GM12865 (cell line): Measurements from ENCODE around the gene TPTE.
"Not testable (repeated sequence)": the region's sequence is repeated elsewhere in the genome, so short reads cannot be mapped to it uniquely, and the experiment has no call there.

Source experiments
- DNase-seq: peaks from one replicate; pipeline ENCODE4 v3.0.0; 2010; ENCODE audit warnings: low read depth
- H3K4me3 ChIP-seq: 2 replicates; pipeline ENCODE4 v1.5.1; 2011; ENCODE audit warnings: mild to moderate bottlenecking, low read depth, low read length, control low read depth
- TF ChIP-seq, protein P1 (sequence below): IDR thresholded peaks from 2 replicates; pipeline ENCODE4 v1.5.1; 2011; ENCODE audit warnings: low read length, control low read depth, low read depth, inconsistent platforms; ENCODE audit not compliant: insufficient read depth; ENCODE audit errors: missing control alignments

Gene TPTE

GRCh38 chr21:10639123-10639522, 117.7 kb downstream of the TPTE start:
- H3K4me3 ChIP-seq = no peak overlapping the region
- TF ChIP-seq, protein P1, sequence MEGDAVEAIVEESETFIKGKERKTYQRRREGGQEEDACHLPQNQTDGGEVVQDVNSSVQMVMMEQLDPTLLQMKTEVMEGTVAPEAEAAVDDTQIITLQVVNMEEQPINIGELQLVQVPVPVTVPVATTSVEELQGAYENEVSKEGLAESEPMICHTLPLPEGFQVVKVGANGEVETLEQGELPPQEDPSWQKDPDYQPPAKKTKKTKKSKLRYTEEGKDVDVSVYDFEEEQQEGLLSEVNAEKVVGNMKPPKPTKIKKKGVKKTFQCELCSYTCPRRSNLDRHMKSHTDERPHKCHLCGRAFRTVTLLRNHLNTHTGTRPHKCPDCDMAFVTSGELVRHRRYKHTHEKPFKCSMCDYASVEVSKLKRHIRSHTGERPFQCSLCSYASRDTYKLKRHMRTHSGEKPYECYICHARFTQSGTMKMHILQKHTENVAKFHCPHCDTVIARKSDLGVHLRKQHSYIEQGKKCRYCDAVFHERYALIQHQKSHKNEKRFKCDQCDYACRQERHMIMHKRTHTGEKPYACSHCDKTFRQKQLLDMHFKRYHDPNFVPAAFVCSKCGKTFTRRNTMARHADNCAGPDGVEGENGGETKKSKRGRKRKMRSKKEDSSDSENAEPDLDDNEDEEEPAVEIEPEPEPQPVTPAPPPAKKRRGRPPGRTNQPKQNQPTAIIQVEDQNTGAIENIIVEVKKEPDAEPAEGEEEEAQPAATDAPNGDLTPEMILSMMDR = no peak
- no peak for DNase-seq

GRCh38 chr21:10639746-10640145, 118.4 kb downstream of the TPTE start:
- not testable (repeated sequence) for DNase-seq, H3K4me3 ChIP-seq

DNA sequence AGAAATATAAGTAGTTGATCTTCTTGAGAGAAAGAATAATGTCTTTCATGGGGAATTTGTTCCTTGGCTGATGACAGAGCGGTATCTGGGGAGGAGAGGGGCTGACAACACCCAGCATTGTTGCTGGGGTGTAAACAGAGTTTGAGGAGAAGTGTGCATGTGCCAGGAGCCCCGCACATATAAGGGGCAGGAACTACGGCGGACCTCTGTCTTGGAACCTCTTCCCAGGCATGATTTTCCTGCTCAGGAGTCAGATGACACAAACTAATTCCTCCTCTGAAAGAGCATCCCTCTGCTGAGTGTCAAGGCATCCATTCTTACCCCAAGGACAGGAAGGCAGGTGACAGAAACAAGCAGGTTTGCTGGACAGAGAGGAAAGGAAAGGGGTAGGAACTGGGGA, 119.1 kb downstream of the TPTE start:
- TF ChIP-seq, protein P1 = no peak
- no peak for DNase-seq
- no peak overlapping the region for H3K4me3 ChIP-seq

- H3K4me3 ChIP-seq = no peak overlapping the region
- TF ChIP-seq, protein P1 = no peak
- no peak for DNase-seq
These were observed 119.7 kb downstream of the TPTE start for GRCh38 chr21:10641107-10641506.

DNA sequence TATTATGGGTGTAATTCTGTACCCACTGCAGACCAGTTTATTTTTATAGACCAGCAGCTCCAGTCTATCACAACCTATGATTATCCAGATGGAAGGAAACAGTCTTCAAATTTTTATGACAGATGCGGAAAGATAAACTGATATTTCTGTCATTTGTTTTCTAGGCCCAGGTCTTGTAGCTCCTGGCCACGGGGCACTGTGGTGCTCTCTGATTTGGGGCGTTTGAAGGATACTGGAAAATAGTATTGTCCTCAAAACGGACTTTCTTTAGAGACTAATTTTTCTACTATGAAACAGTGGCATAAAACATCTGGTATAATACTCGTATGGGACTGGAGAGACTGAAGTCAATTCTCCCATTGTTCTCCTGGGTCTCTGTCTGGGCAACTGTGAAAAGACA, 124.3 kb downstream of the TPTE start:
- DNase-seq, H3K4me3 ChIP-seq: not testable (repeated sequence)

DNA sequence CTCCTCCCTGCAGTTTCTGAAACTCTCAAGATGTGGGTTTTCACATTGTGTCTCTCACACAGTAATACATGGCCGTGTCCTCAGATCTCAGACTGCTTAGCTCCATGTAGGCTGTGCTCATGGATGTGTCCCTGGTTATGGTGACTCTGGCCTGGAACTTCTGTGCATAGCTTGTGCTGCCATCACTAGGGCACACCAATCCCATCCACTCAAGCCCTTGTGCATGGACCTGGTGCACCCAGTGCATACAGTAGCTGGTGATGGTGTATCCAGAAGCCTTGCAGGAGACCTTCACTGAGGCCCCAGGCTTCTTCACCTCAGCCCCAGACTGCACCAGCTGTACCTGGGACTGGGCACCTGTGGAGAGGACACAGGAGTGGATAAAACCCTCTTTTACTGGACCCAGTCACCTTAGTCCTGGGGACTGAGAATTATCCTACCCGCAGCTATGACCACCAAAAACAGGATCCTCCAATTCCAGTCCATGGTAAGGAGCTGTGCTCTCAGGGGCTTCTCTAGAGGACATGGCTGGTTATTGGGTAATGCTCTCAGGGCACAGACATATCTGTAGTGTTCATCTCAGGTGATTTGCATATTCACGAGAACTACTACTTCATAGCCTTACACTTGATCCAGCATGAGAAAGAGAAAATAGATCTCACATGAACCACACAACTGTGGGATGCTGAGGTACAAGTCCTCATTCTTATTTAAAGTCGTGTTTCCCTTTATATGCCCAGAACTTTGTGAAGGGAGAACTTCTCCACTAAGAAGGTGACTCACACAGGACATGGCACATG, 128.2 kb downstream of the TPTE start:
- not testable (repeated sequence) for DNase-seq, H3K4me3 ChIP-seq

DNA sequence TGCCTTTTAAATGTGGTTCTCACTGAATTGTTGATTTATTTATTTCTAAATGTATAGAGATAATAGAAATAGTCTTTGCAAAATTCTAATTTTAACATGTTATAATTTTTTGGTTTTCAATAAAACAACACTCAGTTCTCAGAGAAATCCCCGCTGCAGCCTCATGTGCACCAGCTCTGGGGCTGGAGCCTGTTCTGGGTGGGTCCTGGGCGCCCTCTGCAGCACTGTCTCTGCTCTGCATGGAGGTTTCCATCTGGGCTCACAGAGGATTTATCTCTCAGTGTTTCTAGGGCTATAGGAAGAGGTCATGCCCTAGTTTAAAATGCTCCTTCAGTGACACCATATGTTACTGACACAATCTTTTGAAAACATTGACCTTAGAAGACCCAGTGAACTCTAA, 128.9 kb downstream of the TPTE start:
- DNase-seq, H3K4me3 ChIP-seq: not testable (repeated sequence)
